PC-9 (cell line): Measurements from ENCODE around the gene MRPL17. TPM values are rescaled to one million over a fixed set of nuclear protein-coding genes. Genes with fewer than 3 reads are reported as not detected.

Source experiments
- BruUV-seq: library from RNA; stranded (reverse); fragments of 400-500 nt; replicated peaks from 2 replicates; lab custom pipeline; 2021; lab: Mats Ljungman, UMichigan
- CTCF ChIA-PET: fragments of 300-600 bp; sonication (Branson Sonifier 250); formaldehyde crosslinking; loops from one replicate; lab custom pipeline; 2022; ENCODE audit warnings: antibody characterized with exemption; lab: Charles Lee
- POLR2A ChIA-PET: fragments of 300-600 bp; sonication (Branson Sonifier 250); formaldehyde crosslinking; loops from one replicate; lab custom pipeline; 2022; ENCODE audit warnings: antibody characterized with exemption; ENCODE audit not compliant: unreplicated experiment; lab: Charles Lee
- DNase-seq, 2 experiments: peaks; one replicate each; pipeline versions ENCODE4 v3.0.0 to v3.0.0-alpha.2; 2015 to 2022; ENCODE audit warnings: mixed read lengths in 1 of 2
- H2AFZ ChIP-seq: fragments of 200-600 bp; sonication (generic); 2 replicates; pipeline ENCODE4 v1.8.1; 2017; ENCODE audit warnings: antibody characterized with exemption
- H3F3A ChIP-seq: fragments of 200-600 bp; sonication (generic); 2 replicates; pipeline ENCODE4 v1.8.1; 2017; ENCODE audit warnings: antibody characterized with exemption, mild to moderate bottlenecking, low read depth; ENCODE audit not compliant: insufficient read depth
- H3K27ac ChIP-seq: fragments of 200-600 bp; sonication (generic); 2 replicates; pipeline ENCODE4 v1.6.1; 2016; ENCODE audit warnings: mixed run types
- H3K27me3 ChIP-seq: fragments of 200-600 bp; sonication (generic); 2 replicates; pipeline ENCODE4 v1.6.1; 2016; ENCODE audit warnings: low read depth, mixed run types; ENCODE audit not compliant: insufficient read depth
- H3K36me3 ChIP-seq: fragments of 200-600 bp; sonication (generic); 2 replicates; pipeline ENCODE4 v1.6.1; 2016; ENCODE audit warnings: low read depth, mixed run types
- H3K4me1 ChIP-seq: fragments of 200-600 bp; sonication (generic); replicated peaks from 2 replicates; pipeline ENCODE4 v1.6.1; 2016; ENCODE audit warnings: mixed run types; ENCODE audit not compliant: insufficient read depth
- H3K4me2 ChIP-seq: fragments of 200-600 bp; sonication (generic); 2 replicates; pipeline ENCODE4 v1.6.1; 2017; ENCODE audit warnings: mixed run types
- H3K4me3 ChIP-seq: fragments of 200-600 bp; sonication (generic); 2 replicates; pipeline ENCODE4 v1.6.1; 2016; ENCODE audit warnings: mixed run types
- H3K79me2 ChIP-seq: fragments of 200-600 bp; sonication (generic); 2 replicates; pipeline ENCODE4 v1.6.1; 2017; ENCODE audit warnings: low read depth, mixed run types
- H3K9me2 ChIP-seq: fragments of 200-600 bp; sonication (generic); 2 replicates; pipeline ENCODE4 v1.8.1; 2017; ENCODE audit warnings: mild to moderate bottlenecking; ENCODE audit not compliant: insufficient read depth
- H3K9me3 ChIP-seq: fragments of 200-600 bp; sonication (generic); 2 replicates; pipeline ENCODE4 v1.8.1; 2016; ENCODE audit warnings: low read depth; ENCODE audit not compliant: insufficient read depth
- H4K20me1 ChIP-seq: fragments of 200-600 bp; sonication (generic); 2 replicates; pipeline ENCODE4 v1.8.1; 2017; ENCODE audit not compliant: insufficient read depth
- EZH2 ChIP-seq: fragments of 200-600 bp; sonication (generic); IDR thresholded peaks from 2 replicates; pipeline ENCODE4 v1.8.0; 2017; ENCODE audit warnings: antibody characterized with exemption, low read depth
- intact Hi-C: fragments of 100-400 bp; cut with micrococcal nuclease; formaldehyde crosslinking; loops from one replicate; pipeline ENCODE4 v1.10.0; 2022; ENCODE audit not compliant: unreplicated experiment
- total RNA-seq: library from RNA; stranded (reverse); gene quantifications from 2 replicates; pipeline ENCODE4 v1.2.3, GENCODE V29; 2021
- TF ChIP-seq, protein P1 (sequence below): fragments of 200-600 bp; sonication (generic); conservative IDR thresholded peaks from 2 replicates; pipeline ENCODE4 v1.6.1; 2017; ENCODE audit warnings: mixed run types, antibody characterized with exemption, mild to moderate bottlenecking, moderate library complexity

MRPL17 gene
- total RNA-seq, 1 experiment from 2014 or later: 35.5 TPM

DNA sequence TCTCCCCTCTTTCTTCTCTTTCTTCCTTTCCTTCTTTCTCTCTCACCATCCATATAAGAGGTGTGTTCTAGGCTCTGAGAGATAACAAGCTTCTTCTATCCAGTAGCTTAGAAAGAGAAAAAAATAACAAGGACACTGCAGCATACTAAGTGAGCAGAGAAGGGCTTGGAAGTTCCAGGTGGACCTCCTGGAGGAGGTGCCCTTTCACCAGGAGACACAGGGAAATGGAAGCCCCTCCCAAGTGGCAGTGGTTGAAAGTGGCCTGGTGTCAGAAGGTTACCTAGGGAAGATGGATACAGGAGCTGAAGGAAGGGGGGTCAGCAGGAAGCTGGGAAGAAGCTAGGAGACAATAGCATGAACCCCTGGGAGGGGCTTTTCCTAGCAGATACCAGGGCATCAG, 33.0 kb downstream of the MRPL17 start:
- Histone ChIP-seq H4K20me1 (no peaks in the 10 kb centered on the region), H3K27me3 (peaks cover 2% of the 10 kb centered on the region; the same call in 1 of the 2 replicates), H3K4me2 (no peak overlapping the region), H3K36me3 (no peaks in the 10 kb centered on the region), H3K9me2 (no peaks in the 10 kb centered on the region), H3K79me2 (no peaks in the 10 kb centered on the region), H3K4me3 (no peak overlapping the region), H2AFZ (no peak overlapping the region), H3F3A (no peaks in the 10 kb centered on the region), H3K27ac (no peak overlapping the region), H3K4me1 (no peaks in the 10 kb centered on the region), H3K9me3 (no peaks in the 10 kb centered on the region)
- DNase-seq: no peak
- CTCF ChIA-PET: no interaction called here
- POLR2A ChIA-PET: no interaction called here
- TF ChIP-seq, protein P1, sequence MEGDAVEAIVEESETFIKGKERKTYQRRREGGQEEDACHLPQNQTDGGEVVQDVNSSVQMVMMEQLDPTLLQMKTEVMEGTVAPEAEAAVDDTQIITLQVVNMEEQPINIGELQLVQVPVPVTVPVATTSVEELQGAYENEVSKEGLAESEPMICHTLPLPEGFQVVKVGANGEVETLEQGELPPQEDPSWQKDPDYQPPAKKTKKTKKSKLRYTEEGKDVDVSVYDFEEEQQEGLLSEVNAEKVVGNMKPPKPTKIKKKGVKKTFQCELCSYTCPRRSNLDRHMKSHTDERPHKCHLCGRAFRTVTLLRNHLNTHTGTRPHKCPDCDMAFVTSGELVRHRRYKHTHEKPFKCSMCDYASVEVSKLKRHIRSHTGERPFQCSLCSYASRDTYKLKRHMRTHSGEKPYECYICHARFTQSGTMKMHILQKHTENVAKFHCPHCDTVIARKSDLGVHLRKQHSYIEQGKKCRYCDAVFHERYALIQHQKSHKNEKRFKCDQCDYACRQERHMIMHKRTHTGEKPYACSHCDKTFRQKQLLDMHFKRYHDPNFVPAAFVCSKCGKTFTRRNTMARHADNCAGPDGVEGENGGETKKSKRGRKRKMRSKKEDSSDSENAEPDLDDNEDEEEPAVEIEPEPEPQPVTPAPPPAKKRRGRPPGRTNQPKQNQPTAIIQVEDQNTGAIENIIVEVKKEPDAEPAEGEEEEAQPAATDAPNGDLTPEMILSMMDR: no peak
- TF ChIP-seq EZH2: no peak
- intact Hi-C loops: no loop called here
- no TSS peak for BruUV-seq

DNA sequence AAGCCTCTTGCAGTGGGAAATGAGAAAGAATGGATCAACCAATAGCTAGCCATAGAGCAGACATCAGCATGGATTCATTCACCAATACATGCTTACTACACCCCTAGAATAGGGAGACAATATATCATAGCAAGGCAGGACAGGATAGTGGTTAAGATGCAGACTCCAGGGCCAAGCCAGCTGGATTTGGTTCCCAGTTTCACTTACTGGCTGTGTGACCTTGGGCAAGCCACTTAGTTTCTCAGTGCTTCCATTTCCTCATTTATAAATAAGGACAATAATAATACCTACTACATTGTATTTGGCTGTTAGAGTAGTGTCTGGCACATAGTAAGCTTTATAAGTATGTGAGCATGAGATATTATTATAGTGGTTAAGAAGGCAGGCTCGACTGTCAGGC, 34.6 kb downstream of the MRPL17 start:
- TF ChIP-seq EZH2: no peak
- TF ChIP-seq, protein P1: no peak
- POLR2A ChIA-PET: interaction anchor here (0.5 kb wide), 1 partner anchor 16 kb away, joined by 8 read pairs; no protein-coding TSS in a partner anchor
- Histone ChIP-seq H4K20me1 (no peaks in the 10 kb centered on the region), H3F3A (no peaks in the 10 kb centered on the region), H3K27ac (no peak overlapping the region), H3K36me3 (no peaks in the 10 kb centered on the region), H3K4me3 (no peak overlapping the region), H3K9me3 (no peaks in the 10 kb centered on the region), H3K4me2 (no peak overlapping the region), H2AFZ (no peak overlapping the region), H3K9me2 (no peaks in the 10 kb centered on the region), H3K79me2 (no peaks in the 10 kb centered on the region), H3K27me3 (peaks cover 2% of the 10 kb centered on the region; the same call in 1 of the 2 replicates), H3K4me1 (no peaks in the 10 kb centered on the region)
- DNase-seq: no peak
- intact Hi-C loops: no loop called here
- CTCF ChIA-PET: no interaction called here
- no TSS peak for BruUV-seq

DNA sequence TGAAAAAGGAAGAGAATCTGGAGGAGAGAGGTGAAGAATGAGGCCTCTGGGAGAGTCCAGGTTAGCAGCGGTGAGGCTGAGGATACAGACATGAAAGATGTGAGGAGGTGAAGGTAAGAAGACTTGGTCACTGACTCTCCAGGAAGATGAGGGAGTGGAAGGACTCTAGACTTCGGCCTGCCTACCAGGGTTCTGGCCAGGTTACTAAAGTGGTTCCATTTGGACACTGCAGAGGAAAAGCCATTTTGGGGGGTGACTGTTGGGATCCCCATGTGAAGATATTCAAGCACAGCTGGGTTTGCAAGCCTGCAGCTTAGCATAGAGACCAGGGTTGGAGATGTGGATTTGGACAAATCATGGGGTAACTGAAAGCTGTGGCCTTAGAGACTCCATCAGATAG, 35.3 kb downstream of the MRPL17 start:
- H3K4me1 ChIP-seq: no peaks in the 10 kb centered on the region
- no TSS peak for BruUV-seq
- ChIA-PET POLR2A (no interaction called here), CTCF (no interaction called here)
- H3K4me2 ChIP-seq: no peak overlapping the region
- no peak for TF ChIP-seq EZH2
- TF ChIP-seq, protein P1: no peak
- no peaks in the 10 kb centered on the region for H3K36me3 ChIP-seq
- DNase-seq: no peak
- no peak overlapping the region for H3K4me3 ChIP-seq
- H3K27ac ChIP-seq: no peak overlapping the region
- peaks cover 2% of the 10 kb centered on the region; the same call in 1 of the 2 replicates for H3K27me3 ChIP-seq
- H3K9me3 ChIP-seq: no peaks in the 10 kb centered on the region
- no peaks in the 10 kb centered on the region for H3K79me2 ChIP-seq
- no peaks in the 10 kb centered on the region for H3K9me2 ChIP-seq
- H4K20me1 ChIP-seq: no peaks in the 10 kb centered on the region
- no peak overlapping the region for H2AFZ ChIP-seq
- H3F3A ChIP-seq: no peaks in the 10 kb centered on the region
- intact Hi-C loops: no loop called here
